ENCODE measurements around the gene FAM83C. TPM values are rescaled to one million over a fixed set of nuclear protein-coding genes. Genes with fewer than 3 reads are reported as not detected.

Gene FAM83C
- total and polyA plus RNA-seq, 2 experiments from 2014 or later = not detected

- no peak overlapping the region for H3K27ac ChIP-seq
- no peaks in the 10 kb centered on the region for H3K79me2 ChIP-seq
- H3K27me3 ChIP-seq = no peaks in the 10 kb centered on the region
- no peaks in the 10 kb centered on the region for H3K9me3 ChIP-seq (ENCODE audit: low read depth)
- no peaks in the 10 kb centered on the region for H3K9me2 ChIP-seq (replicated peaks; ENCODE audit: insufficient read depth)
- no peak overlapping the region for H3K4me3 ChIP-seq
- no peaks in the 10 kb centered on the region for H4K20me1 ChIP-seq (ENCODE audit: insufficient read depth, poor library complexity, severe bottlenecking)
- H3K4me1 ChIP-seq (ENCODE audit: insufficient read depth) = peaks cover 10% of the 10 kb centered on the region
- peak; percentile 82 for DNase-seq (ENCODE audit: low spot score)
- TF ChIP-seq CTCF (IDR thresholded peaks at IDR 0.05; ENCODE audit: poor library complexity) (peak; percentile 64), EZH2phosphoT487 (IDR thresholded peaks at IDR 0.05; ENCODE audit: low read depth, severe bottlenecking, unreplicated experiment) (no peak)
- H2AFZ ChIP-seq = no peak overlapping the region
- H3K36me3 ChIP-seq (replicated peaks; ENCODE audit: insufficient read depth, low read depth) = no peaks in the 10 kb centered on the region
- WGBS (ENCODE audit: low lambda C conversion rate, missing lambda C conversion rate) = 55% methylated on average over 14 of the region's 14 CpGs
- H3K4me2 ChIP-seq = no peak overlapping the region
Observed at GRCh38 chr20:35269055-35269781, 23.0 kb downstream of the FAM83C start.

- peaks cover 21% of the 10 kb centered on the region for H3K4me1 ChIP-seq (ENCODE audit: insufficient read depth)
- TF ChIP-seq EZH2phosphoT487 (IDR thresholded peaks at IDR 0.05; ENCODE audit: low read depth, severe bottlenecking, unreplicated experiment) (no peak), EZH2 (IDR thresholded peaks at IDR 0.05; ENCODE audit: borderline replicate concordance) (no peak), CTCF (IDR thresholded peaks at IDR 0.05; ENCODE audit: poor library complexity) (no peak)
- H3K27ac ChIP-seq = no peak overlapping the region
- WGBS (ENCODE audit: low lambda C conversion rate, missing lambda C conversion rate) = 97% methylated on average over 16 of the region's 16 CpGs
- H3K27me3 ChIP-seq = no peaks in the 10 kb centered on the region
- no peak overlapping the region for H2AFZ ChIP-seq
- DNase-seq (ENCODE audit: low spot score) = no peak
- H3K9me2 ChIP-seq (replicated peaks; ENCODE audit: insufficient read depth) = no peaks in the 10 kb centered on the region
- no peaks in the 10 kb centered on the region for H3K36me3 ChIP-seq (replicated peaks; ENCODE audit: insufficient read depth, low read depth)
- H3K9me3 ChIP-seq (ENCODE audit: low read depth) = no peaks in the 10 kb centered on the region
- H3K79me2 ChIP-seq = no peaks in the 10 kb centered on the region
- H3K4me3 ChIP-seq = no peak overlapping the region
- H4K20me1 ChIP-seq (ENCODE audit: insufficient read depth, poor library complexity, severe bottlenecking) = no peaks in the 10 kb centered on the region
- no peak overlapping the region for H3K4me2 ChIP-seq
Observed at GRCh38 chr20:35267092-35267491, 25.1 kb downstream of the FAM83C start.

GRCh38 chr20:35264755-35265154 is 27.5 kb downstream of the FAM83C start:
- TF ChIP-seq CTCF (IDR thresholded peaks at IDR 0.05; ENCODE audit: poor library complexity) (peak; percentile 27), EZH2phosphoT487 (IDR thresholded peaks at IDR 0.05; ENCODE audit: low read depth, severe bottlenecking, unreplicated experiment) (no peak), EZH2 (IDR thresholded peaks at IDR 0.05; ENCODE audit: borderline replicate concordance) (no peak)
- H3K9me2 ChIP-seq (replicated peaks; ENCODE audit: insufficient read depth) = no peaks in the 10 kb centered on the region
- peak; percentile 63 for DNase-seq (ENCODE audit: low spot score)
- peak overlapping the region; percentile 97 for H3K27ac ChIP-seq
- H3K36me3 ChIP-seq (replicated peaks; ENCODE audit: insufficient read depth, low read depth) = no peaks in the 10 kb centered on the region
- H2AFZ ChIP-seq = no peak overlapping the region
- no peak overlapping the region for H3K4me2 ChIP-seq
- H3K9me3 ChIP-seq (ENCODE audit: low read depth) = no peaks in the 10 kb centered on the region
- no peaks in the 10 kb centered on the region for H3K79me2 ChIP-seq
- H3K27me3 ChIP-seq = no peaks in the 10 kb centered on the region
- H3K4me1 ChIP-seq (ENCODE audit: insufficient read depth) = peaks cover 23% of the 10 kb centered on the region
- no peaks in the 10 kb centered on the region for H4K20me1 ChIP-seq (ENCODE audit: insufficient read depth, poor library complexity, severe bottlenecking)
- H3K4me3 ChIP-seq = no peak overlapping the region
- WGBS (ENCODE audit: low lambda C conversion rate, missing lambda C conversion rate) = 54% methylated on average over 1 of the region's 1 CpG
